K562 (cell line): ENCODE measurements around the gene GNG14. TPM values are rescaled to one million over a fixed set of nuclear protein-coding genes. Genes with fewer than 3 reads are reported as not detected.

ENCODE experiments used
- ATAC-seq: fragments of 200-7000 bp; cut with Tn5 transposase; 3 replicates; pipeline ENCODE4 v1.9.1; 2020; ENCODE audit warnings: moderate library complexity
- BruUV-seq: library from RNA; stranded (reverse); fragments of 400-500 nt; replicated peaks from 2 replicates; lab custom pipeline; 2021; lab: Mats Ljungman, UMichigan
- CTCF ChIA-PET: fragments of 300-600 bp; formaldehyde crosslinking; extraction: SDS; loops from one replicate; lab custom pipeline; 2021; ENCODE audit warnings: low intra/inter-chr PET ratio; lab: Yijun Ruan, JAX
- POLR2A ChIA-PET: fragments of 300-600, 350-650 bp; sonication (Branson Sonifier 250); formaldehyde crosslinking; extraction: SDS; loops from one replicate; lab custom pipeline; 2021; ENCODE audit warnings: antibody characterized with exemption, inconsistent platforms; lab: Yijun Ruan, JAX
- DNase-seq, 4 experiments: peaks; one replicate each; pipeline versions ENCODE4 v3.0.0 to v3.0.0-alpha.2; 2011 to 2018; ENCODE audit warnings: low spot score in 3 of 4, mixed read lengths in 3 of 4; ENCODE audit errors: extremely low read depth in 1 of 4
- FAIRE-seq: peaks from 2 replicates; lab custom pipeline; 2011; peaks lifted over from hg19 to GRCh38; lab: Jason Lieb, UNC
- H2AFZ ChIP-seq: 2 replicates; pipeline ENCODE4 v1.6.0; 2011; ENCODE audit warnings: low read depth, low read length, control low read depth, inconsistent platforms
- H3K27ac ChIP-seq: fragments of 200-600 bp; 3 replicates; pipeline ENCODE4 v1.8.0; 2011; ENCODE audit warnings: low read depth, mild to moderate bottlenecking, control low read depth, inconsistent platforms, low read length, moderate library complexity, mixed read lengths; ENCODE audit errors: extremely low read depth
- H3K27me3 ChIP-seq, 2 experiments: fragments of 300-600 bp in 1 of 2; 2 replicates in 1 of 2; 3 replicates in 1 of 2; pipeline versions ENCODE4 v1.6.0 to v1.8.0; 2011; ENCODE audit warnings: inconsistent platforms in 2 of 2, low read length in 2 of 2, mild to moderate bottlenecking in 1 of 2, mixed read lengths in 1 of 2, moderate library complexity in 1 of 2; ENCODE audit not compliant: control insufficient read depth in 2 of 2, insufficient read depth in 2 of 2
- H3K36me3 ChIP-seq: fragments of 300-600 bp; 3 replicates; pipeline ENCODE4 v1.8.0; 2011; ENCODE audit warnings: mild to moderate bottlenecking, low read length, inconsistent platforms; ENCODE audit not compliant: control insufficient read depth, insufficient read depth
- H3K4me1 ChIP-seq, 2 experiments: fragments of 200-600 bp in 1 of 2; replicated peaks in 1 of 2; 2 replicates in 1 of 2; 3 replicates in 1 of 2; pipeline versions ENCODE4 v1.5.1 to v1.8.0; 2011; ENCODE audit warnings: inconsistent platforms in 2 of 2, low read length in 2 of 2, mild to moderate bottlenecking in 1 of 2, mixed read lengths in 1 of 2, moderate library complexity in 1 of 2; ENCODE audit not compliant: control insufficient read depth in 2 of 2, insufficient read depth in 2 of 2
- H3K4me2 ChIP-seq: 2 replicates; pipeline ENCODE4 v1.6.1; 2011; ENCODE audit warnings: low read length, control low read depth, inconsistent platforms, mixed read lengths; ENCODE audit not compliant: insufficient read depth
- H3K4me3 ChIP-seq: fragments of 200-600 bp; sonication (generic), shearing (Covaris generic); 2 replicates; pipeline ENCODE4 v1.5.1; 2016; ENCODE audit warnings: control low read depth, inconsistent platforms
- H3K79me2 ChIP-seq: fragments of 200-600 bp; 3 replicates; pipeline ENCODE4 v1.8.0; 2011; ENCODE audit warnings: low read length, inconsistent platforms; ENCODE audit not compliant: control insufficient read depth, insufficient read depth
- H3K9ac ChIP-seq, 2 experiments: 2 replicates each; pipeline versions ENCODE4 v1.6.0 to v1.6.1; 2011; ENCODE audit warnings: low read depth in 2 of 2, low read length in 2 of 2, control low read depth in 1 of 2, inconsistent platforms in 1 of 2, mild to moderate bottlenecking in 1 of 2, mixed read lengths in 1 of 2; ENCODE audit not compliant: insufficient read depth in 1 of 2
- H3K9me1 ChIP-seq: one replicate; pipeline ENCODE4 v1.6.0; 2011; ENCODE audit warnings: inconsistent platforms, mild to moderate bottlenecking, low read length, moderate library complexity; ENCODE audit not compliant: control insufficient read depth, insufficient read depth
- H3K9me3 ChIP-seq: replicated peaks from 2 replicates; pipeline ENCODE4 v1.5.1; 2011; ENCODE audit warnings: low read depth, low read length, inconsistent platforms; ENCODE audit not compliant: control insufficient read depth, insufficient read depth
- H4K20me1 ChIP-seq: replicated peaks from 2 replicates; pipeline ENCODE4 v1.6.1; 2011; ENCODE audit warnings: low read length, inconsistent platforms, mixed read lengths; ENCODE audit not compliant: control insufficient read depth, insufficient read depth
- CTBP1 ChIP-seq: fragments of 450-650 bp; IDR thresholded peaks from 2 replicates; pipeline ENCODE4 v1.6.1; 2016; ENCODE audit warnings: borderline replicate concordance
- FOXP1 ChIP-seq: sonication (generic); formaldehyde crosslinking; IDR thresholded peaks from 2 replicates; pipeline ENCODE4 v1.8.0; 2022; ENCODE audit warnings: mild to moderate bottlenecking, missing genetic modification reagents
- HDAC3 ChIP-seq: fragments of 450-650 bp; IDR thresholded peaks from 2 replicates; pipeline ENCODE4 v1.6.1; 2018; ENCODE audit warnings: borderline replicate concordance, mild to moderate bottlenecking, moderate library complexity; ENCODE audit not compliant: partially characterized antibody
- REST ChIP-seq, 2 experiments: fragments of 450-650 bp; formaldehyde crosslinking in 1 of 2; IDR thresholded peaks; 2 replicates each; pipeline versions ENCODE4 v1.4.0 to v1.6.1; 2014 to 2020; ENCODE audit warnings: mild to moderate bottlenecking in 2 of 2, borderline replicate concordance in 1 of 2, low read depth in 1 of 2
- TAF1 ChIP-seq: IDR thresholded peaks from 2 replicates; pipeline ENCODE4 v1.6.1; 2011; ENCODE audit warnings: mild to moderate bottlenecking, low read length, moderate library complexity; ENCODE audit not compliant: insufficient read depth, control insufficient read depth, severe bottlenecking; ENCODE audit errors: extremely low read depth
- XRCC5 ChIP-seq: fragments of 200-400 bp; formaldehyde crosslinking; IDR thresholded peaks from 2 replicates; pipeline ENCODE4 v1.6.1; 2017; ENCODE audit warnings: low read depth, mild to moderate bottlenecking, low read length
- ZNF23 ChIP-seq: fragments of 250-450 bp; sonication (Bioruptor Pico); IDR thresholded peaks from 2 replicates; pipeline ENCODE4 v1.4.0; 2020; ENCODE audit warnings: mild to moderate bottlenecking
- ZNF696 ChIP-seq: fragments of 250-450 bp; sonication (Bioruptor Pico); conservative IDR thresholded peaks from 2 replicates; pipeline ENCODE4 v1.4.0; 2020; ENCODE audit warnings: mild to moderate bottlenecking, moderate library complexity
- WGBS: fragments of 100-300 bp; shearing (Covaris generic); methylation state at CpG from one replicate; pipeline ENCODE4 v1.1.6; 2016; ENCODE audit warnings: low coverage, mixed read lengths; ENCODE audit not compliant: insufficient coverage; ENCODE audit errors: missing lambda C conversion rate; 5-methylcytosine and 5-hydroxymethylcytosine counted together
- in situ Hi-C: fragments of 300-500 bp; cut with MboI; formaldehyde crosslinking; loops from 4 replicates; pipeline ENCODE4 v1.15.0; 2018; ENCODE audit warnings: inconsistent platforms, mixed read lengths
- intact Hi-C: fragments of 100-400 bp; cut with micrococcal nuclease; formaldehyde crosslinking; loops from 2 replicates; pipeline ENCODE4 v1.14.2; 2022
- polyA plus RNA-seq, 8 experiments: library from polyadenylated mRNA; depleted of rRNA in 4 of 8; stranded (reverse) in 5 of 8; unstranded in 3 of 8; fragments of >200 nt; fragmentation: Nextera tagmentation in 2 of 8; fragmentation: Illumina TruSeq in 1 of 8; extraction: Ambion mirVana in 2 of 8; extraction: Trizol in 1 of 8; gene quantifications; 2 replicates each; pipeline versions ENCODE4 v1.2.1 to v1.2.3, GENCODE V29; 2011 to 2014; ENCODE audit warnings: inconsistent platforms in 1 of 8, missing spikeins in 1 of 8
- total RNA-seq, 7 experiments: library from RNA; depleted of rRNA in 6 of 7; stranded (reverse); fragments of >200 nt in 6 of 7; fragmentation: Illumina TruSeq in 2 of 7; extraction: Trizol in 2 of 7; gene quantifications; 2 replicates each; pipeline versions ENCODE4 v1.2.1 to v1.2.3, GENCODE V29; 2011 to 2021; ENCODE audit warnings: low replicate concordance in 1 of 7
- TF ChIP-seq, protein P1 (sequence below): fragments of 450-650 bp; formaldehyde crosslinking; IDR thresholded peaks from 2 replicates; pipeline ENCODE4 v1.4.0; 2022; ENCODE audit warnings: missing genetic modification characterization

The GNG14 gene
- total and polyA plus RNA-seq, 9 of the 15 experiments (the other 6 are each of a cell fraction or from before 2014, with no cell fraction given) = not detected

GRCh38 chr19:12723381-12723640, 35.5 kb downstream of the GNG14 start (continued):
- TF ChIP-seq, protein P1, sequence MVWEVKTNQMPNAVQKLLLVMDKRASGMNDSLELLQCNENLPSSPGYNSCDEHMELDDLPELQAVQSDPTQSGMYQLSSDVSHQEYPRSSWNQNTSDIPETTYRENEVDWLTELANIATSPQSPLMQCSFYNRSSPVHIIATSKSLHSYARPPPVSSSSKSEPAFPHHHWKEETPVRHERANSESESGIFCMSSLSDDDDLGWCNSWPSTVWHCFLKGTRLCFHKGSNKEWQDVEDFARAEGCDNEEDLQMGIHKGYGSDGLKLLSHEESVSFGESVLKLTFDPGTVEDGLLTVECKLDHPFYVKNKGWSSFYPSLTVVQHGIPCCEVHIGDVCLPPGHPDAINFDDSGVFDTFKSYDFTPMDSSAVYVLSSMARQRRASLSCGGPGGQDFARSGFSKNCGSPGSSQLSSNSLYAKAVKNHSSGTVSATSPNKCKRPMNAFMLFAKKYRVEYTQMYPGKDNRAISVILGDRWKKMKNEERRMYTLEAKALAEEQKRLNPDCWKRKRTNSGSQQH (CRISPR knock-in tag) = no peak
- TF ChIP-seq CTBP1 (no peak), XRCC5 (no peak; the same call in 1 of the 2 replicates), FOXP1 (peak; percentile 66; the same call in 1 of the 2 replicates), ZNF23 (CRISPR knock-in tag) (no peak), HDAC3 (no peak), ZNF696 (CRISPR knock-in tag) (no peak)

DNA sequence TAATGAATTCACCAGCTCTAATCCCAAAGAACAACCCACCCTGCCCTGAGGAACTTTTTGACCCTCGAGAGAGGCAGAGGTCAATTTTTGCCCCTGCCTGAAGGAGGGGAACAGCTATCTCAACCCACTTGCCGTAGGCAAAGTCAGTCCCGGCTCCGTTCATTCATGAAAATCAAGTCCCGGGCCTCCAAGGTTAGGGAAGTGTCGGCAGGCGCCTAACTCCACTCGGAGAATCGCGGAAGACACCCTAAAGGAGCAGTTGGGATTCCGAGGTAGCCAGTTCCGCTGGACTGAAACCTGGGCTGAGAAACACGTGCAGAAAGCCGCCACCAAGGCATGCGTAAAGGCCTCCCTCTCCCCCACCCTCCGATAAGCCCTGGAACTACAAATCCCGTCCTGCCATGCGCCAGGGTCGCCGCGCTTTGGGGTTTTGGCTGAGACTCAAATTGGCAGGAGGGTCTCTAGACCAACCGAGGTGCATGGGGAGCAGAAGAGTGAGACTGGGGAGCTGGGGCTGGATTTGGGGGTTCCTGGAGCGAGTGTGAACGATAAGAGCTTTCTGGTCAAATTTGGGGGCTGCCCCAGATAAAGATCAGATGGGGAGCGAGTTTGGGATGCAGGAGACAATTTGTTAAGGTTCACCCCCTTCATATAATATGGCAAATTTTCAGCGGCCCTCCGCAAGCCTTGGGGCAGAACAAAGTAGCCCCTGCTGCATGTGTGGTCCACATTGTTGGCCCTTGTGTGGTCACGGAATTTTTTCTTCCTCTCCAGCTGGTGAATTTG, 36.0 kb downstream of the GNG14 start, which contains the start of gene TNPO2:
TSS of gene TNPO2 (minus strand) at position 292 of the 786 bp plus-strand sequence. CDS start 2,955 bp downstream, outside the sequence.
- no TSS peak for BruUV-seq
- peak; percentile 69 to 91 (median 78) for DNase-seq
- no peaks in the 10 kb centered on the region for H3K9me3 ChIP-seq
- peaks cover 32% of the 10 kb centered on the region for H3K36me3 ChIP-seq
- in situ Hi-C loops = no loop called here
- H3K27me3 ChIP-seq = no peaks in the 10 kb centered on the region
- H3K4me2 ChIP-seq = peak within 1 kb of the TSS; percentile 91
- H3K4me3 ChIP-seq = peak within 1 kb of the TSS; percentile 82
- H2AFZ ChIP-seq = peak within 1 kb of the TSS; percentile 78
- H3K4me1 ChIP-seq = peaks cover 10 to 41% of the 10 kb centered on the region in 2 experiments; a peak in 3 of 5 replicates
- FAIRE-seq = peak; percentile 97
- H3K9ac ChIP-seq = peak within 1 kb of the TSS; percentile 89 to 99
- ChIA-PET POLR2A (interaction anchor here (0.6 to 4.4 kb wide), 12 partner anchors 9 to 214 kb away, joined by 3 to 50 read pairs (median 4); partner anchors contain the start of genes GET3, JUNB and TRIR), CTCF (no interaction called here)
- H3K9me1 ChIP-seq = peaks cover 3% of the 10 kb centered on the region
- H3K27ac ChIP-seq = peak within 1 kb of the TSS; percentile 87
- WGBS = 3% methylated on average over 28 of the region's 28 CpGs
- intact Hi-C loops = loop anchor here (1.0 kb wide), 1 partner anchor 9 kb away; no protein-coding TSS in a partner anchor
- peaks cover 55% of the 10 kb centered on the region for H3K79me2 ChIP-seq
- peaks cover 15% of the 10 kb centered on the region; the same call in 1 of the 2 replicates for H4K20me1 ChIP-seq
- peak; percentile 76 for ATAC-seq
- TF ChIP-seq TAF1 (peak; percentile 70), XRCC5 (0 out of 2 replicates have a peak, but pooled peaks have one; percentile 5), REST (IDR thresholded peaks at IDR 0.05; ENCODE audit: borderline replicate concordance) (no peak), REST (CRISPR knock-in tag; IDR thresholded peaks at IDR 0.05; ENCODE audit: low read depth) (0 out of 2 replicates have a peak, but pooled peaks have one; percentile 33)
